NCI-H1092 treated with DMSO at 0.1 percent for 48 hours (cell line): ENCODE data around the gene STK10.
A peak's percentile ranks its signal among the peaks of the same experiment; 100 is the strongest.
"Not testable (repeated sequence)": the region's sequence is repeated elsewhere in the genome, so short reads cannot be mapped to it uniquely, and the experiment has no call there.

Experiments
- DNase-seq: peaks from one replicate; lab custom pipeline; 2025; lab: John Stamatoyannopoulos, UW

The STK10 gene

GRCh38 chr5:172051643-172052339 is 136.2 kb downstream of the STK10 start:
- no peak for DNase-seq

DNA sequence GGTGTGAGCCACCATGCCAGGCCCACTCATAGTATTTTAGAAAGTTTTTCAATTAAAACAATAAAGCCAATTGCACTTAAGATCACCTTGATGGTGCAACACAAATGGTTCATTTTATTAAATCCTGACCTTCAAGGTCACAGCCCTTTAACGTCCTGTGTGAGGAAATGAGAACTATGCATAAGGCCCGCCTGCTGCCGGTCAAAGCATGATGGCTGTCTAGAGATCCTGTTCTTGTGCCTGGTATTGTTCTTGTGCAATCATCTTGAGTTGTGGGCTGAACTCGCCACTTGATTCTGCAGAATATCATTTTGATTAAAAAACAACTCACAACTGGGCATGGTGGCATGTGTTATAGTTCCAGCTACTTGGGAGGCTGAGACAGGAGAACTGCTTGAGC is 137.9 kb downstream of the STK10 start:
- no peak for DNase-seq

GRCh38 chr5:172049226-172049796 is 138.7 kb downstream of the STK10 start:
- no peak for DNase-seq

DNA sequence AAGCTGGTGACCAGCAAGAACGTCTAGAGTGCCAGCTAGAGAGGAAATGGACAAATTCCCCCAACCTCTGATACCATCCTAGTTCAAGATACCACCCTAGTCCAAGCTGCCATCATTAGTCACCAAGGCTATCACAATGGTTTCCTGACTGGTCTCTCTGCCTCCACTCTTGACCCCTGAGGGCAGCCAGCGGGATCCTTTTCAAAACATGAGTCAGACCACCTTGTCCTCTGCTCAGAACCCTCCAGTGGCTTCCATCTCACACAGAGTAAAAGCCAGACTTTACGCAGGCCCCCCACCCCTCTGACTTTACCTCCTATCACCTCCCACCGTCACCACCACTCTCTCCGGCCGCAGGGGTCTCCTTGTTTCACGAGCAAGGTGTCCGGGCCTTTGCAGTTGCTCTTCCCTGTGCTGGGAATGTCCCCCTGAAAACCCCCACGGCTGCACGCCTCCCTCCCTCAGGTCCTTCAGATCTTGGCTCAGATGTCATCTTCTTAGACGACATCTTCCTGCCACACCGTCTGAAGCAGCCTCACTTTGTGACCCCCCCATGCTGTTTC is 139.4 kb downstream of the STK10 start:
- DNase-seq = no peak

GRCh38 chr5:172048170-172048422 is 139.9 kb downstream of the STK10 start:
- DNase-seq = no peak

- DNase-seq = no peak
Observed at GRCh38 chr5:172046593-172046992, 141.4 kb downstream of the STK10 start.

- no peak for DNase-seq
Observed at GRCh38 chr5:172045315-172045632, 142.8 kb downstream of the STK10 start.

DNA sequence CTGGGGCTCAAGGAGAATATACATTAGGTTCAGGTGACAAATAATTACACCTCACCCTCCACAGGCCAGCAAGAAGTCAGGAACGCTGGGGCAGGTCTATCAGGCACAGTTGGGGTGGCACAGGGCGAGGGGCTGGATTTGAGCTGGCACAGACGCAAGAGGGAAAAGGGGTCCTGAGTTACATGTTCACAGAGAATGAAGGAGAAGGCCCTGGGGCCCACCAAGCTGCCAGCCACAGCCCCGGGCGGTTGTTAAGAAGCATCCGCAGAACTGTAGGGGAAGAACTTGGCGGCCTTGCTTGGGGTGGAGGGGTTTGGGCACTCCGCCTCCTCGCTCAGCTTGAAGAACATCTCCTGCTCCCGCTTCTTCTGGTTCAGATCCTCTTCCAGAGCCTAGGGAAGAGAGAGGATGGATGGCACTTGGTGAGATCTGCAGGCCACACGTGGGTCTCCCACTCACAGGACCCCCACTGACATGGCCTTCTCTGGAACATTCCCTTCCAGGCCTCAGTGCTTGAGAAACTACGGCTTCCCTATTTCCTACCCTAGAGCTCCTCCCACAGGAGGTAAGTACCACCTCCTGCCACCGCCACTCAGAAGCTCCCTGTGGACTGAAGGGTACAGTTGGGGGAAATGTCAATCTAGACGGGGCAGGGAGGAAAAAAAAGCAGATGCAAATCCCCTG is 143.3 kb downstream of the STK10 start:
- DNase-seq = no peak

- no peak for DNase-seq
Observed at GRCh38 chr5:172043865-172044264, 144.2 kb downstream of the STK10 start.

- no peak for DNase-seq
Observed at GRCh38 chr5:172042183-172042582, 145.8 kb downstream of the STK10 start.

DNA sequence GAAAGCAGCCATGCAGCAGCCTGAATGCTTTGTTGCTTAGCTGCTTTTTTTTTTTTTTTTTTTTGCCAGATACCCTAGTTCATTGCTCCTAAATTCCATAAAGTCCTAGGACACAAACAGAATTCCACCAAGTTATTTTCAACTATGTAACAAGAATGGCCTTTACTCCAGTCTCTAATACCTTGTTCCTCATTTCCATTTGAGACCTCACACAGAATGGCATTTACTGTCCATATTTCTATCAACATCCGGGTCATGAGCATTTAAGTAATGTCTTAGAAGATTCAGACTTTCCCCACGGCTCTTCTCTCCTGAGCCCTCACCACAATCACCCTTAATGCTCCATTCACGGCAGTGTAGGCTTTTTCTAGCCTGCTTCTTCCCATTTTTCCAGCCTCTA is 149.9 kb downstream of the STK10 start:
- no peak for DNase-seq

DNA sequence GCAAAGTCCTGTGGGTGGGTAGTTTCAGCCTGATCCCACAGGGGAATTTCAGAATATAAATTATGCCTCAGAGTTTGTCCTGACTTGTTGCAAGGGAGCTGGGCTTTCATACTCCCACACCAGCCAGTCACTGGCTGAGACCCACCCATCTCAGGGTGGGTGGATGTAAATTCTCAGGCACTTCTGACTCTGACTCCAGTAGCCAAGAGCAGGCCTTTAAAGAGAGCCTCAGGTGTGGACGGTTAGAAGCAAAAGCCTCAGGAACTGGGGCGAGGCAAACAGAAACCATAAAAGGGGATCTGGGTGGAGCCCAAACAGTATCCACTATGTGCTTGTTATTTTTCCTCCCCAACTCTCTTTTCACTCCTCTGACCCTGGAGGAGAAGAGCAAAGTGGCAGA is 153.0 kb downstream of the STK10 start:
- DNase-seq = no peak

DNA sequence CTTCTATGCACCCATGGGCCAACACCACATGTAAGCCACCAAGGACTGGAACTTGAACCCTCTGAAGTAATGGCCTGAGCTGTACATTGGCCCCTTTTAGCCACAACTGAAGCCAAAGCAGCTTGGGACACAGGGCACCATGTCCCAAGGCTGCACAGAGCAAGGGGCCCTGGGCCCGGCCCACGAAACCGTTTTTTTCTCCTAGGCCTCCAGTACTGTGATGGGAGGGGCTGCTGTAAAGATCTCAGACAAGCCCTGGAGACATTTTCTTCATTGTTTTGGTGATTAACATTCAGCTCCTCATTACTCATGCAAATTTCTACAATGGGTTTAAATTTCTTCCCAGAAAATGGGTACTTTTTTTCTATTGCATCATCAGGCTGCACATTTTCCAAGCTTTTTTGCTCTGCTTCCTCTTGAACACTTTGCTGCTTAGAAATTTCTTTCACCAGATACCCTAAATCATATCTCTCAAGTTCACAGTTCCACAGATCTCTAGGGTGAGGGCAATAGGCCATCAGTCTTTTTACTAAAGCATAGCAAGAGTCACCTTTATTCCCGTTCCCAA is 156.0 kb downstream of the STK10 start:
- no peak for DNase-seq

DNA sequence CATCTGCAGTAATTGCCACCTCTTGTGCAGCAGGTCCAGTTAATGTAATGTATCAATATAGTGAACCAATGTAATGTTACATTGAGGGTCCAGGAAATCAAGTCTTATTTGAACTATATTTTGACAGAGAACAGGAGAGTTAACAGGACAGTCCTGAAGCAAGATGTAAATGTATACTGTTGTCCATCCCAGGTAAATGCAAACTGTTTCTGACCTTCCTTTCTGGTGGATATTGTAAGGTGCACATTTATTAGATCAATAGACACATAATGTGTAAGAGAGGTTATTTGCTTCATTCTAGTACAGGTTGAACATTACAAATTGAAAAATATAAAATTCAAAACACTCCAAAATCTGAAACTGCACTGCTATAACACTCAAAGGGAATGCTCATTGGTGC is 158.1 kb downstream of the STK10 start:
- no peak for DNase-seq

- DNase-seq = no peak
Observed at GRCh38 chr5:172028167-172028566, 159.9 kb downstream of the STK10 start.

DNA sequence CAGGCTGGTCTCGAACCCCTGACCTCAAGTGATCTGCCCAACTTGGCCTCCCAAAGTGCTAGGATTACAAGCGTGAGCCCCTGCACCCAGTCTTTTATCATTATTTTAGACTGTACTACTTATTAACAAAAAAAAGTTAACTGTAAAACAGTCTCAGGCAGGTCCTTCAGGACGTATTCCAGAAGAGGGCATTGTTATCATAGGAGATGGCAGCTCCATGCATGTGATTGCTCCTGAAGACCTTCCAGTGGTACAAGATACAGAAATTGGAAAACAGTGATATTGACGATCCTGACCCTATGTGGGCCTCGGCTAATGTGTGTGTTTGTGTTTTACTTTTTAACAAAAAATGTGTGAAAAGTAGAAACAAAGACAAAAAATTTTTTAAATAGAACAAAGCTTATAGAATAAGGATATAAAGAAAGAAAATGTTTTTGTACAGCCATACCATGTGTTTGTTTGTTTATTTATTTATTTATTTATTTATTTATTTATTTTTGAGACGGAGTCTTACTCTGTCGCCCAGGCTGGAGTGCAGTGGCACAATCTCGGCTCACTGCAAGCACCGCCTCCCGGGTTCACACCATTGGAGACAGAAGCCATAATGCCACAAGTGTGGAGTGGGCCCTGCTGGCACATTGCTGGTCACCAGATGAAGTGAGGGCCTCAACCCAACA is 167.8 kb downstream of the STK10 start:
- not testable (repeated sequence) for DNase-seq

DNA sequence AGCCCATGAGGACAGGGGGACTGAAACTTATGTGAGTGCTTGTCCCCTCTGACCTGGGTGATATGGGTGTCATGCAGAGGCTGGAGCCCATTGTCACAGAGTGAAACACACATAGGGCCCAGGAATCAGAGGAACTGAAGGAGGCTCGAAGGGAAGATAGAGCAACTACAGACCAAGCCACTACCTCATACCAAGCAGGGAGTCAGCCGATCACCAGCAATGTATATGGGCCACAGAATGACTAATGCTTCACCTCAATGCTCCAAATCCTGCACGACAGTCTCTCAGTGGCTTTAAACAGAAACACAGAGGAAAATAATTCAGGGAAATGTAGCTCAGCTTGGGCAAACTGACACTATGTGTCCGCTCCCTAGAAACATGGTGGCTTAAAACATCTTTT is 172.7 kb downstream of the STK10 start:
- no peak for DNase-seq

- DNase-seq = peak; percentile 1
Observed at GRCh38 chr5:172010278-172010677, 177.7 kb downstream of the STK10 start.

DNA sequence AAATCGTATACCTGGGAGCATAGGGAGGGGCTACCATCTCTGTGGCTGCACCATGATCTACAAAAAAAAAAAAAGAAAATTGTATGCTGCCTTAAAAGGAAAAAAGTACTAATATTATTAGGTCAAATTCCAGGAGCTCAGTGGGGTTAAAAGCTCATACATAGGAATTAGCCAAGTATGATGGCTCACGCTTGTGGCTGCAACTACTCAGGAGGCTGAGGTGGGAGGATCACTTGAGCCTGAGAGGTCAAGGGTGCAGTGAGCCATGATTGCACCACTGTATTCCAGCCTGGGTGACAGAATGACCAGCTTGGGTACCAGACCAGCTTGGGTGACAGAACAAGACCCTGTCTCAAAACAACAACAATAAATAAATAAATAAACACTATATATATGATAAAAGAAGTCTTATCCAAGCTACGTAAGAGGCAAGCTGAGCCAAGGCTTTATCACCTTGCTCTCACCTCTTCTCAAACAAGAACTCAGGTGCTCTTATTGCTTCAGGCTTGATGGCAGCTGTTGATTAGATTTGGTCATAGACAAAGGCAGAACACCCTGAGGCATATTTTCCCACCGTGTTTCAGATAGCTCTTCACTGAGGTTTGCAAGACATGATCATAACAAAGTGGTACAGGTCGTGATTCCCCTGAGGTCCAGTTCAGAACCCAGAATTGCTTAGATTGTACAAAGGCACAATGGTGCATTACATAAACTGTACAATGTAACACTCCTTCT is 178.3 kb downstream of the STK10 start:
- DNase-seq = no peak

DNA sequence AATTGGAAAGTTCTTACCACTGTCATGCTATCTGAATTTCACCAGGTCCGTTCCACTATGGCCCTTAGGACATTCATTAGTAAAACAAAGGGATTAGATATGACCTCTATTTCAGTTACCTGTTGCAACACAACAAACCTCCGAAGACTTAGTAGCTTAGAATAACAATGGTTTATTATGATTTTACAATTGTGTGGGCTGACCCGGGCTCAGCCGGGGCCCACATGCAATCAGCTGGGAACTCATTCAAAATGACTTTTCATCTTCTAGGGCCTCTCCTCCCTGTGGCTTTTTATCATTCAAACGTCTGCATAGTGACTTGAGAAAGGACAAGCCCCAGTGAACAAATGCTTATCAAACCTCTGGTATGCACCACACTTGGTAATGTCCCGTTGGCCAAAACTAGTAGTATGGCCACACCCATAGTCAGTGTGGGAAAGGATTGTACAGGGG is 179.3 kb downstream of the STK10 start:
- DNase-seq = no peak

GRCh38 chr5:172008111-172008455 is 179.9 kb downstream of the STK10 start:
- DNase-seq = no peak
